HTERT RPE-1 (cell line): ENCODE measurements around the gene DOCK8.

Source experiments
- in situ Hi-C: fragments of 300-500 bp; cut with MboI; formaldehyde crosslinking; loops from 4 replicates; pipeline ENCODE4 v1.14.3; 2020; ENCODE audit warnings: low sequenced_read_pairs

The DOCK8 gene

GRCh38 chr9:265209-265870 lies 50.7 kb downstream of the DOCK8 start:
- in situ Hi-C loops: no loop called here

- in situ Hi-C loops: no loop called here
Measured at GRCh38 chr9:266228-266627, 51.6 kb downstream of the DOCK8 start.

DNA sequence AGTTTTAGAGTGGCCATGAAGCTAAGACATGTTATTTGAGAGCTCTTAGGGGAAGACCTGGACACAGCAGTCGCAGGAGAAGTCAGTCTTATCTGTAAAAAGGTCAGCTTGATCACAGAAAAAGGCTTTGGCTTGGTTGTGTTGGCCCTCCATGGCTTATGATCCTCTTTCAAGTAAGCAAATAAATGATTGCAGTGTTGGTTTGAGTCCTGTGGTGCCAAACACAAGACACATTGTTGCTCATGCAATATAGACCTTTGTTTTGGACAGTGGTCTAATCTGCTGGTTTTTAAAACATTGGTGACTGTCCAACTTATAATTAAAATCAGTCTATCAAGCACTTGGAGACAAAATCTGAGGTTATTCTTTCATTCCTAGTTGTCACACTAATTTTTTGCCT lies 54.0 kb downstream of the DOCK8 start:
- in situ Hi-C loops: no loop called here

- in situ Hi-C loops: no loop called here
Measured at GRCh38 chr9:269081-269711, 54.5 kb downstream of the DOCK8 start.

DNA sequence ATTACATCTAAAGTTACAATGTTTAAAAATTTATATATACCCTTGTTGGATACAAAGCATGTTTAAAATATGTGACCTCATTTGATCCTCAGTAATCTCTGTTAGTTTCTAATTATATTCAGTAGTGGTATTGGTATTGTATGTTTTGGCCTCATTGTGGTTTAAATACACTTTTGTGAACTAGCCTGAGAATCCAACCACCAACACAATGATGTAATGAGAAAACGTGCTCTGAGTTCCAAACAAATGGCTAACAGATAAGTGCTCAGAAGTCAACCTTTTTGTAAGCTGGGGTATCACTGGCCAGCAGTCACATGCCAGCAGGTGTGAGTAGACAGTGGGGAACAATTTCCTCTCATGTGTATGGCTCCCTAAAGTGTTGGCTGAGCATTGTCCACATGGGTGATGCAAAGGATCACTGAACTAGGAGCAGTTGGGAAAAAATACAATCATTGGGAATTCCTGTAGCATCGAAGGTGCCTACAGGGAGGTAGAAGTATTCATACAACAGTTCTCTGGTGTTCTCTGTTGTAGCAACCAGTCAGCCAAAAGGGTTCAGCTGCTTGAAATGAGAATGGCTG lies 56.1 kb downstream of the DOCK8 start:
- in situ Hi-C loops: no loop called here

GRCh38 chr9:272251-273213 lies 57.9 kb downstream of the DOCK8 start:
- in situ Hi-C loops: no loop called here

- in situ Hi-C loops: no loop called here
Measured at GRCh38 chr9:274406-274805, 59.7 kb downstream of the DOCK8 start.

DNA sequence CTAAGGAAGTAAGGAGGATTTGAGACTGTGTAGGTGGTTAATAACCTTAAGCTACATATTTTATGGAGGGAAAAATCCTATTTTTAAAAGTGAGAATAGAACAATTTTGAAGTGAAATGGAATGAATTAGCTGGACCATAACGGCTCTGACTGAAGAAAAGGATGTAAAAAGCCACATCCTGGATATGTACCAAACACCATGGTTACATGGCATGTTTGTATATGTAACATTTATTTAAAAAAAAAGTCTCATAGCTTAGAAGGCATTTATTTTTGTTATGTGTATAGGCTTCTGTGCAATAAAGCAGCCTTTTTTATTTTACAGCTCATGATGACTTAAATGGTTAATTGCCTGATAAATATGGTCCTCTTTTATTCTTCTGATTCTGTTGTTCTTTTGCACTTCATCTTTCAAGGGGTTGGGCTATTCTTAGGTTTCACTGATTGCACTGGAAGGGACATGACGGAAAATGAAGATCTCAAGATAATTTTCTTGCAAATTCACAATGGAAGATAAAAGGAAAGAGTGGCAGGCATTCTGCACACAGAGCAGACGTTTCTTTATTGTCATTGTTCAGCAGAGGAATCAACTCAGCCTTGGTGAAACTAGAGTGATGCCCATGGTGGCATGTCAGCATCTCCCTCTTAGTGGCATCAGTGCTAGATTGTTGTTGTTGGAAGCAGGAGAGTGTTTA lies 63.1 kb downstream of the DOCK8 start:
- in situ Hi-C loops: no loop called here

- in situ Hi-C loops: no loop called here
Measured at GRCh38 chr9:278651-279050, 64.0 kb downstream of the DOCK8 start.

DNA sequence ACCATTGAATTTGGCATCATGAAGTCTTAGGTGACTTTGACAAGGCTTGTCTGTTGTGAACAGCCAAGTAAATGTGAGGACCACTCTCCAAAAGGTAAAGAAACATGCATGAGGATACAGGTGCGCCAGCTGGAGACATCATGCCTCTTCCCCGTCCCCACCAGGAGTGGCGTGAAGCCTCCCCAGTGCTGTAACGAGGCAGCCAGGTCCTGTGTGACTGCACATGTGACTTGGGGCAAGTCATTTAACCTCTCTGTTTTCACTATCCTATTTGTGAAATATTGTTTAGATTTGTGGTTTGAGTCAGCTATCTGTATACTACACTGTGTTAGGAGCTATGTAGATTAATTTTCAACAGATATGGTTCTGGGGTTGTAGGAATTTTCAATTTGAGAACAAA lies 65.0 kb downstream of the DOCK8 start:
- in situ Hi-C loops: no loop called here

GRCh38 chr9:281741-282645 lies 67.3 kb downstream of the DOCK8 start:
- in situ Hi-C loops: no loop called here

- in situ Hi-C loops: no loop called here
Measured at GRCh38 chr9:286071-286740, 71.5 kb downstream of the DOCK8 start.

- in situ Hi-C loops: no loop called here
Measured at GRCh38 chr9:289121-289520, 74.5 kb downstream of the DOCK8 start.

DNA sequence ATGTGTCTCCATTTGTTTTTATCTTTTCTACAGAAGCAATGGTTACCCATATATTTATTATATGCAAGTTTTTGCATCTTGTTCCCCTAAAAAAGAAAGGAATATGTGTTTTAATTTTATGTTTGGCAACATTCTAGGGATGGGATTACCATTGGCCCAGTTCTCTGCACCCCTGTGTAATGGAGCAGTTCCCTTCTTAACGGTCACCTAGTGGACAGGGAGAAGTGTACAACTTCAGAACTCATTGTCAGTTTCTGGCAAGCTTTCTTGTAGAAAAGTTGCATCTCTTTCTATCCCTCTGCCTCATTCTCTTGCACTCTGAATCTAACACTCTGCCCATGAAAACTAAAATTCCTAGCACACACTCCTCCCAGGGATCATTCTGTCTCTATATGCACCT lies 78.2 kb downstream of the DOCK8 start:
- in situ Hi-C loops: no loop called here

DNA sequence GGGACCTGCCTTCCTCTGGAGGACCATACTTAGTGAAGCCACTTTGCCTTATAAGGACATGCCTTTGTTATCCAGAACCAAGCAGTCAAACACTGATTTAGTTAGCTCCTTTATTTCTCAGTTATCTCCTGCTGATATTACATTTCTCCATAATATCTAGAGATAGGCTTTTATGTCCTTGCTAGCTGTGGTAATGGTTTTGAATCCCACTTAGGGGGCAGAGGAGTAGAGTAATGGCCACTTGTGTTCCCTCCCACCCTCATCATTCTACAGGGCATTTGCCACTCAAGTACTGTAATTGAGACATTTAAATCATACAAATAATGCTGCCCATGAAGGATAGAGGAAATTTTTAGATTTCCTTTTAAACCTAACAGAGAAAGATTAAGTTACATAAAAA lies 80.9 kb downstream of the DOCK8 start:
- in situ Hi-C loops: no loop called here

GRCh38 chr9:296411-296810 lies 81.7 kb downstream of the DOCK8 start:
- in situ Hi-C loops: no loop called here

- in situ Hi-C loops: no loop called here
Measured at GRCh38 chr9:297104-297972, 82.7 kb downstream of the DOCK8 start.

DNA sequence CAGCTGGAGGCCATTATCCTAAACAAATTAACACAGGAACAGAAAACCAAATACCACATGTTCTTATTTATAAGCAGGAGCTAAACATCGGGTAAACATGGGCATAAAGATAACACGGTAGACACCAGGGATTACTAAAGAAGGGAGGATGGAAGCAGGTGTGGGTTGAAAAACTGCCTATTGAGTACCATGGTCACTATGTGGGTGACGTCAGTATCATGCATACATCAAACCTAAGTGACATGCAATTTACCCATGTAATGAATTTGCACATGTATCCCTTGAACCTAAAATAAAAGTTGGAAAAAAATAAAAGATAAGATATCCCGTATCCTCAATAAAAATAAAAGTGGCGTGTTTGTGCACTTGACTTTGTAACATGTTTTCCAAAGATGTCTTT lies 88.8 kb downstream of the DOCK8 start:
- in situ Hi-C loops: no loop called here
